BLaER1 (cell line): ENCODE measurements around the gene BMP6.
A peak's percentile ranks its signal among the peaks of the same experiment; 100 is the strongest.

Experiments
- H3K27ac ChIP-seq: shearing (Covaris generic); formaldehyde crosslinking; 2 replicates; pipeline ENCODE4 v1.8.1; 2022
- H3K27me3 ChIP-seq: shearing (Covaris generic); formaldehyde crosslinking; 2 replicates; pipeline ENCODE4 v1.8.1; 2022
- H3K36me3 ChIP-seq: shearing (Covaris generic); formaldehyde crosslinking; 2 replicates; pipeline ENCODE4 v1.8.1; 2022
- H3K4me1 ChIP-seq: shearing (Covaris generic); formaldehyde crosslinking; 2 replicates; pipeline ENCODE4 v1.8.1; 2022
- H3K4me2 ChIP-seq: shearing (Covaris generic); formaldehyde crosslinking; 2 replicates; pipeline ENCODE4 v1.8.1; 2022
- H3K4me3 ChIP-seq: shearing (Covaris generic); formaldehyde crosslinking; 2 replicates; pipeline ENCODE4 v1.8.1; 2022
- H3K9ac ChIP-seq: shearing (Covaris generic); formaldehyde crosslinking; 2 replicates; pipeline ENCODE4 v1.8.1; 2022
- H3K9me3 ChIP-seq: shearing (Covaris generic); formaldehyde crosslinking; 2 replicates; pipeline ENCODE4 v1.8.1; 2022
- H4K20me1 ChIP-seq: shearing (Covaris generic); formaldehyde crosslinking; 2 replicates; pipeline ENCODE4 v1.8.1; 2022
- Cebpa-rat ChIP-seq: shearing (Covaris generic); IDR thresholded peaks from 2 replicates; pipeline ENCODE4 v1.8.1; 2022

Gene BMP6

DNA sequence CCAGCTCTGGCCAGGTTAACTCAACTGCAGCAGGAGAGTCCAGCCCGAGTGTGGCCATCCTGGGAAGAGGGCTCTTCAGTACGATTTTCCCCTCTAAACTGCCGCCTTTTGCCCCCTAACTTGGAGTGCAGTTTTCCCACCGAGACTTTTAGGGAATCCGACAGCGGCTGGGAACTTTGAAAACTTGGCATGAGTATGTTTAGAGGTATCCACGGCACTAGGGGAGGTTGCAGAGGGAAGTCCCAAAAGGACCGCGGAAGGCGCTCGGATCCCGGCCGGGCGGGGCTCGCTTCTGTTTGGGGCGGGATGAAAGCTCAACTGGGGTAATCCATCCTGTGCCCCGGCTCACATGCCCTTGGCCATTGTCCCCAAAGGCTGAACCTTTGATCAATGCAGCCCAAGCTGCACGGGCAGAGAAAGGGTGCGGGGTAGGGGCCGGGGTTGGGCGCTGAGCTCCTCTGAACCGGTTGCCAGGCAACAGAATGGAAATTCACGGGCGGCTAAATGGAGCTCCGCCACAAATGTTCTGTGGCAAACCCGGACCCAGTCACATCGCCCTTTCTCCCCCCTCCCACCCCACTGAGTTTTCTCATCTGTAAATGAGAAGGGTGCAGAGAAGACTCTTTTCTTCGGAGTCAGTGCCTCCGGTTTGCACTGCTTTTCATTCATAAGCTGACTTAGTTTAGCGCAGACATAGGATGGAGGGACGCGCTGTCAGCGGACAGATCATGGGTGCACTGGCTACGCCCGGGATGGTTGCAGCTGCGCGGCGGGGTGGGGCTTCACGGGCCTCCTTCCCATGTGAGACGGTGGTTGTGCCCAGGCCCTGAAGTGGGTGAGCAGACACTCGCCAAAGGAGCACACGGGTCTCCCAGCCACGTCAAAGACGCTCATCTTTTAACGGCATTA is 2.3 kb downstream of the BMP6 start:
- H3K9ac ChIP-seq: 0 out of 2 replicates have a peak overlapping the region, but pooled peaks have one; percentile 48
- H3K27ac ChIP-seq: no peak overlapping the region
- peak overlapping the region; percentile 70 for H3K4me3 ChIP-seq
- peaks cover 29% of the 10 kb centered on the region for H3K4me1 ChIP-seq
- H3K9me3 ChIP-seq: no peaks in the 10 kb centered on the region
- peaks cover 82% of the 10 kb centered on the region for H3K27me3 ChIP-seq
- TF ChIP-seq Cebpa-rat: no peak
- H3K4me2 ChIP-seq: peak overlapping the region; percentile 100
- H3K36me3 ChIP-seq: no peaks in the 10 kb centered on the region
- H4K20me1 ChIP-seq: peaks cover 50% of the 10 kb centered on the region

- no peak overlapping the region for H3K9ac ChIP-seq
- H3K27me3 ChIP-seq: peaks cover 74% of the 10 kb centered on the region
- TF ChIP-seq Cebpa-rat: no peak
- H3K4me1 ChIP-seq: peaks cover 29% of the 10 kb centered on the region
- no peaks in the 10 kb centered on the region for H3K36me3 ChIP-seq
- peaks cover 50% of the 10 kb centered on the region for H4K20me1 ChIP-seq
- peak overlapping the region; percentile 100 for H3K4me2 ChIP-seq
- peak overlapping the region; percentile 70 for H3K4me3 ChIP-seq
- H3K9me3 ChIP-seq: no peaks in the 10 kb centered on the region
- no peak overlapping the region for H3K27ac ChIP-seq
These were observed 3.1 kb downstream of the BMP6 start for GRCh38 chr6:7728855-7729590.

- H3K4me3 ChIP-seq: no peak overlapping the region
- H3K27ac ChIP-seq: no peak overlapping the region
- TF ChIP-seq Cebpa-rat: no peak
- peaks cover 41% of the 10 kb centered on the region for H4K20me1 ChIP-seq
- peaks cover 62% of the 10 kb centered on the region for H3K27me3 ChIP-seq
- H3K4me2 ChIP-seq: no peak overlapping the region
- H3K9ac ChIP-seq: no peak overlapping the region
- no peaks in the 10 kb centered on the region for H3K36me3 ChIP-seq
- peaks cover 29% of the 10 kb centered on the region for H3K4me1 ChIP-seq
- H3K9me3 ChIP-seq: no peaks in the 10 kb centered on the region
These were observed 4.3 kb downstream of the BMP6 start for GRCh38 chr6:7730001-7730783.

DNA sequence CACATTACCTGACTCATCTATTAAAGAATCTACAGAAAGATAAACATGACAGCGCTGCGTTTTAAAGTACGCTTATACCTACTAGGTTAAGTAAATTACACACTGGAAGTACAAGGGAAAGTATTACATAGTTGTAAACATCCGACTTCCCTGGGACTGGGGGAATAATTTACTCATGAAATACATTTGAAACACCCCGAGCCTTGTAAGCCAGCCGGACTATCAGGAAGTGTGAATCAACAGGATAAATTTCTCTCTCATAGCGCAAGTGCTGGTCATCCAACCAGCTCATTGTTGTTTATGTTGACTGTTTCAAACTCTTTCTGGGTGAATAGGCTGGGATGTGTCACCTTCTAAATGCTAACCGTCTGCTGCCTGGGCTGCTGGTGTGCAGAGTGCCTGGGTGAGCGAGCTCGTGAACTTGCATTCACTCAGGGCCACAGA is 4.9 kb downstream of the BMP6 start:
- no peak for TF ChIP-seq Cebpa-rat
- no peak overlapping the region for H3K4me3 ChIP-seq
- H3K9me3 ChIP-seq: no peaks in the 10 kb centered on the region
- H3K27me3 ChIP-seq: peaks cover 56% of the 10 kb centered on the region
- H4K20me1 ChIP-seq: peaks cover 35% of the 10 kb centered on the region
- no peak overlapping the region for H3K9ac ChIP-seq
- no peak overlapping the region for H3K4me2 ChIP-seq
- peaks cover 29% of the 10 kb centered on the region for H3K4me1 ChIP-seq
- no peaks in the 10 kb centered on the region for H3K36me3 ChIP-seq
- H3K27ac ChIP-seq: no peak overlapping the region

- peaks cover 27% of the 10 kb centered on the region for H3K4me1 ChIP-seq
- no peak overlapping the region for H3K4me2 ChIP-seq
- no peak overlapping the region for H3K9ac ChIP-seq
- H3K9me3 ChIP-seq: no peaks in the 10 kb centered on the region
- H3K27me3 ChIP-seq: peaks cover 51% of the 10 kb centered on the region
- TF ChIP-seq Cebpa-rat: no peak
- H4K20me1 ChIP-seq: peaks cover 33% of the 10 kb centered on the region
- H3K36me3 ChIP-seq: no peaks in the 10 kb centered on the region
- H3K4me3 ChIP-seq: no peak overlapping the region
- H3K27ac ChIP-seq: no peak overlapping the region
These were observed 5.4 kb downstream of the BMP6 start for GRCh38 chr6:7731294-7731693.

DNA sequence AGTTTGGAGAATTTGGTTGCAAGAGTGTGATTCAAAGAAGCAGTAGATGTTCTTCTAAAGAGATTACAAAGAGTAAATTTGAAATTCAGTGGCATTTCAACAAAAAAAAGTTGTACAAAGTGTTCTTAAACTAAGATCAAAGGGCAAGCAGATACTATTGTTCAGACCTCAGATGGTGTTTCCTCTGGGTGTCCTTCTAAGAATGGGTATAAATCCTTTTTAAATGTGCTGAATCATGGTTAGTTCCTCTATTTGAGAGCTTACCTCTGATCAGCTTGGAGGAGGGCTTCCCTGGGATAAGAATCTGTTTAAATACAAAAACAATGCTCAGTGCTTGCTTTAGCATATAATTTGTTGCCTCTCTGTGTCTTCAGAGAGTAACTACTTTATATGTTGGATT is 6.3 kb downstream of the BMP6 start:
- Histone ChIP-seq H3K27me3 (peaks cover 42% of the 10 kb centered on the region), H3K4me2 (no peak overlapping the region), H3K9me3 (no peaks in the 10 kb centered on the region), H3K27ac (no peak overlapping the region), H3K36me3 (no peaks in the 10 kb centered on the region), H3K9ac (no peak overlapping the region), H3K4me1 (peaks cover 18% of the 10 kb centered on the region), H4K20me1 (peaks cover 23% of the 10 kb centered on the region), H3K4me3 (no peak overlapping the region)
- no peak for TF ChIP-seq Cebpa-rat

GRCh38 chr6:7734707-7735383 is 8.9 kb downstream of the BMP6 start:
- no peak overlapping the region for H3K27ac ChIP-seq
- H3K36me3 ChIP-seq: no peaks in the 10 kb centered on the region
- H4K20me1 ChIP-seq: peaks cover 2% of the 10 kb centered on the region; the same call in 1 of the 2 replicates
- H3K4me2 ChIP-seq: no peak overlapping the region
- H3K27me3 ChIP-seq: peaks cover 16% of the 10 kb centered on the region
- H3K9ac ChIP-seq: no peak overlapping the region
- no peak overlapping the region for H3K4me3 ChIP-seq
- H3K9me3 ChIP-seq: no peaks in the 10 kb centered on the region
- H3K4me1 ChIP-seq: no peaks in the 10 kb centered on the region
- TF ChIP-seq Cebpa-rat: no peak

DNA sequence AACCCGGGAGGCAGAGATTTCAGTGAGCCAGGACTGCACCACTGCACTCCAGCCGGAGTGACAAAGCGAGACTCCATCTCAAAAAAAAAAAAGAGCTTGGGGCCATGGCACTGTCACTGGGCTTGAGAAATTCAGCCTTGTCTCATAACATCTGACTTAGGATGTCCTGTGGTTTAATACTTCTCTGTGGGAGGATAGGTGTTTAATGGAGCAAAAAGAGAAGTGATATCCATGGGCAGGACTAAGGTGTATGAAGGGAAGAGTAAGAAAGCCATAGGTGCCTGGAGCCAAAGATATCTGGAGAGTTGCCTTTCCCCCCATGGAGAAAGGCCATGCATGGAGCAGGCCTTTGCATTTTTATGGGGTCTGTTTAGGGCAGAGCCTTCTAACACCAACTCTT is 11.2 kb downstream of the BMP6 start:
- Histone ChIP-seq H3K4me1 (no peaks in the 10 kb centered on the region), H4K20me1 (no peaks in the 10 kb centered on the region), H3K9me3 (no peaks in the 10 kb centered on the region), H3K4me3 (no peak overlapping the region), H3K9ac (no peak overlapping the region), H3K27ac (no peak overlapping the region), H3K4me2 (no peak overlapping the region), H3K27me3 (no peaks in the 10 kb centered on the region), H3K36me3 (no peaks in the 10 kb centered on the region)
- TF ChIP-seq Cebpa-rat: no peak

DNA sequence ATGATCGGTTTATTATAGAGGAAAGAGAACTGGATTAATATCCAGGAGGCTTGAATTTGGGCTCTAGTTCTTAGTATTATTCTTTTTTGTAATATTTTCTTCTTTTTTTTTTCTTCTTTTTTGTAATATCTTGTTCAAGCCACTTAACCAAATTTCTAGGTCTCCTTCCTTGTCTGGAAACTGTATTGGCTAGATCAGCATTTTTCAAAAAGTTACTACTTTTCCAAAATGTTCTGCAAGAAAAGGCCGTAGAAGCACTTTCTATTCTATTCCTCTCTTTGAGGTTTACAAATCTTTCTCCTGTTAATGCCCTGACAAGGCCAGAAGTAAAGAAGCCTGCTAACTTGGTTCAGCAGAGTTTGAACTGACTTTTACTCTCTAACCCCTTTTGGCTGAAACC is 12.0 kb downstream of the BMP6 start:
- Histone ChIP-seq H3K4me1 (no peaks in the 10 kb centered on the region), H4K20me1 (no peaks in the 10 kb centered on the region), H3K4me2 (no peak overlapping the region), H3K36me3 (no peaks in the 10 kb centered on the region), H3K9me3 (no peaks in the 10 kb centered on the region), H3K27me3 (no peaks in the 10 kb centered on the region), H3K4me3 (no peak overlapping the region), H3K27ac (no peak overlapping the region), H3K9ac (no peak overlapping the region)
- no peak for TF ChIP-seq Cebpa-rat
